HK-2 (cell line): Measurements from ENCODE around the gene LYRM2.

Source experiments
- DNase-seq: peaks from one replicate; pipeline ENCODE4 v3.0.0-alpha.2; 2018; ENCODE audit not compliant: unreplicated experiment

LYRM2 gene

GRCh38 chr6:89596056-89596455 lies 42.5 kb downstream of the LYRM2 start:
- no peak for DNase-seq

- no peak for DNase-seq
Measured at GRCh38 chr6:89591745-89592144, 46.8 kb downstream of the LYRM2 start.

GRCh38 chr6:89590133-89590532 lies 48.4 kb downstream of the LYRM2 start:
- no peak for DNase-seq

GRCh38 chr6:89589297-89590025 lies 49.1 kb downstream of the LYRM2 start:
- no peak for DNase-seq

GRCh38 chr6:89585154-89585553 lies 53.4 kb downstream of the LYRM2 start:
- DNase-seq, result no peak

- no peak for DNase-seq
Measured at GRCh38 chr6:89584539-89584938, 54.0 kb downstream of the LYRM2 start.

GRCh38 chr6:89583559-89583958 lies 55.0 kb downstream of the LYRM2 start:
- DNase-seq, result no peak

- DNase-seq, result no peak
Measured at GRCh38 chr6:89582669-89583325, 55.8 kb downstream of the LYRM2 start.

- DNase-seq, result no peak
Measured at GRCh38 chr6:89581689-89582088, 56.9 kb downstream of the LYRM2 start.

- DNase-seq, result no peak
Measured at GRCh38 chr6:89580997-89581666, 57.4 kb downstream of the LYRM2 start.

- DNase-seq, result no peak
Measured at GRCh38 chr6:89575562-89575960, 63.0 kb downstream of the LYRM2 start.

GRCh38 chr6:89574910-89575561 lies 63.5 kb downstream of the LYRM2 start:
- no peak for DNase-seq

GRCh38 chr6:89567630-89568390 lies 70.7 kb downstream of the LYRM2 start:
- no peak for DNase-seq

GRCh38 chr6:89566930-89567629 lies 71.5 kb downstream of the LYRM2 start:
- no peak for DNase-seq

- DNase-seq, result no peak
Measured at GRCh38 chr6:89566008-89566800, 72.3 kb downstream of the LYRM2 start.

GRCh38 chr6:89564752-89565427 lies 73.7 kb downstream of the LYRM2 start:
- DNase-seq, result no peak

- DNase-seq, result no peak
Measured at GRCh38 chr6:89563866-89564265, 74.7 kb downstream of the LYRM2 start.

GRCh38 chr6:89562093-89562973 lies 76.2 kb downstream of the LYRM2 start:
- DNase-seq, result no peak

GRCh38 chr6:89559487-89559886 lies 79.1 kb downstream of the LYRM2 start:
- DNase-seq, result no peak
